B cell (primary cell): Measurements from ENCODE around the gene WDR70. TPM values are rescaled to one million over a fixed set of nuclear protein-coding genes. Genes with fewer than 3 reads are reported as not detected.

Experiments used
- ATAC-seq: fragments of 200-7000 bp; cut with Tn5 transposase; one replicate; pipeline ENCODE4 v1.10.0; 2021; ENCODE audit warnings: low read depth, mild to moderate bottlenecking, moderate number of reproducible peaks, moderate library complexity
- CTCF ChIA-PET: fragments of 350-600 bp; sonication (Branson Sonifier 250); formaldehyde crosslinking; loops from one replicate; lab custom pipeline; 2021; ENCODE audit warnings: antibody characterized with exemption, inconsistent platforms; lab: Charles Lee
- POLR2A ChIA-PET: fragments of 350-600 bp; sonication (Branson Sonifier 250); formaldehyde crosslinking; loops from one replicate; lab custom pipeline; 2021; ENCODE audit warnings: antibody characterized with exemption; lab: Charles Lee
- DNase-seq: peaks from one replicate; pipeline ENCODE4 v3.0.0; 2013
- H2AFZ ChIP-seq: 2 replicates; pipeline ENCODE4 v1.6.1; 2012; ENCODE audit warnings: mild to moderate bottlenecking, low read depth, low read length; ENCODE audit not compliant: insufficient read depth, poor library complexity, severe bottlenecking
- H3K27ac ChIP-seq, 2 donors: 1 replicate in 1 of 2; 2 replicates in 1 of 2; pipeline ENCODE4 v1.5.1; 2012 to 2013; ENCODE audit warnings: low read length in 2 of 2, mild to moderate bottlenecking in 2 of 2, moderate library complexity in 1 of 2
- H3K27me3 ChIP-seq, 4 experiments: fragments of 200-600 bp in 1 of 4; sonication (generic) in 1 of 4; replicated peaks in 1 of 4; 1 replicate in 2 of 4; 2 replicates in 2 of 4; pipeline versions ENCODE4 v1.6.1 to v1.7.0; 2013 to 2016; ENCODE audit warnings: low read length in 3 of 4, mild to moderate bottlenecking in 2 of 4, mixed read lengths in 1 of 4, moderate library complexity in 1 of 4; ENCODE audit not compliant: insufficient read depth in 4 of 4, control insufficient read depth in 3 of 4; ENCODE audit errors: control extremely low read depth in 1 of 4
- H3K36me3 ChIP-seq, 2 experiments: replicated peaks in 1 of 2; 1 replicate in 1 of 2; 2 replicates in 1 of 2; pipeline versions ENCODE4 v1.6.1 to v1.7.1; 2013; ENCODE audit warnings: low read length in 1 of 2; ENCODE audit not compliant: insufficient read depth in 2 of 2, control insufficient read depth in 1 of 2; ENCODE audit errors: control extremely low read depth in 1 of 2, extremely low read depth in 1 of 2
- H3K4me1 ChIP-seq, 2 donors: fragments of 200-600 bp in 1 of 2; sonication (generic) in 1 of 2; 1 replicate in 1 of 2; 2 replicates in 1 of 2; pipeline versions ENCODE4 v1.5.1 to v1.6.1; 2013 to 2017; ENCODE audit warnings: low read length in 2 of 2; ENCODE audit not compliant: control insufficient read depth in 2 of 2, insufficient read depth in 2 of 2
- H3K4me2 ChIP-seq: replicated peaks from 2 replicates; pipeline ENCODE3; 2012; ENCODE audit warnings: mild to moderate bottlenecking, low read depth, low read length; ENCODE audit not compliant: poor library complexity, severe bottlenecking
- H3K4me3 ChIP-seq, 5 experiments: fragments of 200-600 bp in 1 of 5; sonication (generic) in 1 of 5; 1 replicate in 3 of 5; 2 replicates in 2 of 5; pipeline versions ENCODE4 v1.5.1 to v1.7.0; 2011 to 2016; ENCODE audit warnings: low read length in 4 of 5, mild to moderate bottlenecking in 4 of 5, low read depth in 2 of 5, control low read depth in 1 of 5, moderate library complexity in 1 of 5; ENCODE audit not compliant: insufficient read depth in 1 of 5; ENCODE audit errors: control extremely low read depth in 1 of 5, extremely low read depth in 1 of 5
- H3K79me2 ChIP-seq: fragments of 200-600 bp; sonication (generic); one replicate; pipeline ENCODE4 v1.6.0; 2016; ENCODE audit warnings: low read length; ENCODE audit not compliant: control insufficient read depth, insufficient read depth
- H3K9ac ChIP-seq: fragments of 200-600 bp; sonication (generic); 2 replicates; pipeline ENCODE4 v1.6.1; 2017; ENCODE audit warnings: mild to moderate bottlenecking, low read length, moderate library complexity
- H3K9me3 ChIP-seq, 3 donors: one replicate each; pipeline versions ENCODE4 v1.6.1 to v1.7.1; 2013; ENCODE audit warnings: low read length in 2 of 3; ENCODE audit not compliant: control insufficient read depth in 2 of 3, insufficient read depth in 1 of 3; ENCODE audit errors: control extremely low read depth in 1 of 3
- H4K20me1 ChIP-seq: 2 replicates; pipeline ENCODE4 v1.6.0; 2012; ENCODE audit warnings: mild to moderate bottlenecking, low read length; ENCODE audit not compliant: insufficient read depth, control insufficient read depth, poor library complexity, severe bottlenecking
- H3K27ac Mint-ChIP-seq: one replicate; pipeline ENCODE4 v1.8.0; 2021; ENCODE audit warnings: mixed read lengths
- H3K27me3 Mint-ChIP-seq: one replicate; pipeline ENCODE4 v1.8.0; 2021; ENCODE audit warnings: mixed read lengths
- H3K4me1 Mint-ChIP-seq: one replicate; pipeline ENCODE4 v1.8.0; 2021; ENCODE audit warnings: mixed read lengths
- H3K4me3 Mint-ChIP-seq: one replicate; pipeline ENCODE4 v1.8.0; 2021; ENCODE audit warnings: mixed read lengths
- H3K9me3 Mint-ChIP-seq: one replicate; pipeline ENCODE4 v1.8.0; 2022; ENCODE audit warnings: mixed read lengths; ENCODE audit not compliant: insufficient read depth
- CTCF ChIP-seq: fragments of 200-600 bp; IDR thresholded peaks from one replicate; pipeline ENCODE4 v1.8.0; 2022; ENCODE audit warnings: antibody characterized with exemption, mild to moderate bottlenecking
- EZH2 ChIP-seq: IDR thresholded peaks from 2 replicates; pipeline ENCODE4 v1.6.1; 2012; ENCODE audit warnings: borderline replicate concordance, low read depth, mild to moderate bottlenecking, moderate library complexity, low read length; ENCODE audit not compliant: insufficient read depth, poor library complexity, severe bottlenecking
- WGBS: methylation state at CpG from one replicate; pipeline ENCODE4 v1.1.5; 2013; ENCODE audit warnings: missing lambda C conversion rate; ENCODE audit not compliant: insufficient coverage; 5-methylcytosine and 5-hydroxymethylcytosine counted together
- intact Hi-C: fragments of 100-400 bp; cut with micrococcal nuclease; formaldehyde crosslinking; loops from one replicate; pipeline ENCODE4 v1.10.0; 2022
- polyA plus RNA-seq: library from polyadenylated mRNA; depleted of rRNA; stranded (reverse); fragments of >200 nt; gene quantifications from 2 replicates; pipeline ENCODE4 v1.2.3, GENCODE V29; 2012
- total RNA-seq, 2 donors: library from RNA; stranded (reverse); fragments of 120-200 nt in 1 of 2; gene quantifications; 1 replicate in 1 of 2; 2 replicates in 1 of 2; pipeline versions ENCODE4 v1.2.3 to v1.2.4, GENCODE V29; 2013 to 2022

The WDR70 gene
- total and polyA plus RNA-seq, 2 donors (not counting 1 experiment from before 2014, with no cell fraction given) = 12.8 to 46.8 TPM

- intact Hi-C loops = no loop called here
- no peaks in the 10 kb centered on the region for H3K9me3 Mint-ChIP-seq
- H3K27me3 Mint-ChIP-seq = no peaks in the 10 kb centered on the region
- H3K27me3 ChIP-seq = no peaks in the 10 kb centered on the region
- DNase-seq (no peak), ATAC-seq (no peak)
- H3K4me1 ChIP-seq = no peaks in the 10 kb centered on the region
- no peak overlapping the region for H3K27ac Mint-ChIP-seq
- H3K4me3 Mint-ChIP-seq = no peak overlapping the region
- H3K9me3 ChIP-seq = no peaks in the 10 kb centered on the region
- no peaks in the 10 kb centered on the region for H3K79me2 ChIP-seq
- no peak for TF ChIP-seq EZH2
- no peak for TF ChIP-seq CTCF
- H2AFZ ChIP-seq = no peak overlapping the region
- ChIA-PET CTCF (no interaction called here), POLR2A (no interaction called here)
- 71% methylated on average over 3 of the region's 5 CpGs for WGBS
- H3K36me3 ChIP-seq = peaks cover 0 to 42% of the 10 kb centered on the region in 2 experiments
- H3K27ac ChIP-seq = no peak overlapping the region
- no peak overlapping the region for H3K9ac ChIP-seq
- H3K4me2 ChIP-seq = no peak overlapping the region
- H3K4me1 Mint-ChIP-seq = peaks cover 5% of the 10 kb centered on the region
- no peak overlapping the region for H3K4me3 ChIP-seq
- no peaks in the 10 kb centered on the region for H4K20me1 ChIP-seq
Observed at GRCh38 chr5:37721447-37721871, 342.3 kb downstream of the WDR70 start.

GRCh38 chr5:37722236-37723161 is 343.4 kb downstream of the WDR70 start:
- no peaks in the 10 kb centered on the region for H3K27me3 Mint-ChIP-seq
- ChIA-PET CTCF (interaction anchor here (1.3 kb wide), 1 partner anchor 9 kb away, joined by 3 read pairs; no protein-coding TSS in a partner anchor), POLR2A (no interaction called here)
- H3K4me1 ChIP-seq = no peaks in the 10 kb centered on the region
- DNase-seq (no peak), ATAC-seq (no peak)
- intact Hi-C loops = no loop called here
- peaks cover 0 to 45% of the 10 kb centered on the region in 2 experiments for H3K36me3 ChIP-seq
- TF ChIP-seq EZH2 = no peak
- no peak for TF ChIP-seq CTCF
- no peak overlapping the region for H3K27ac ChIP-seq
- no peaks in the 10 kb centered on the region for H3K79me2 ChIP-seq
- H3K9me3 ChIP-seq = no peaks in the 10 kb centered on the region
- H3K9me3 Mint-ChIP-seq = no peaks in the 10 kb centered on the region
- no peaks in the 10 kb centered on the region for H3K27me3 ChIP-seq
- H2AFZ ChIP-seq = no peak overlapping the region
- no peak overlapping the region for H3K4me3 Mint-ChIP-seq
- no peaks in the 10 kb centered on the region for H4K20me1 ChIP-seq
- peaks cover 5% of the 10 kb centered on the region for H3K4me1 Mint-ChIP-seq
- no peak overlapping the region for H3K4me3 ChIP-seq
- WGBS = 100% methylated on average over 1 of the region's 6 CpGs
- H3K9ac ChIP-seq = no peak overlapping the region
- no peak overlapping the region for H3K27ac Mint-ChIP-seq
- H3K4me2 ChIP-seq = no peak overlapping the region
